Nephron (organoid): Measurements from ENCODE around the gene FCER1A.

Experiments
- H3K27ac Mint-ChIP-seq, 3 experiments: 2 replicates each; pipeline ENCODE4 v1.8.0; 2020; ENCODE audit warnings: mixed read lengths in 3 of 3, mild to moderate bottlenecking in 2 of 3, moderate library complexity in 1 of 3
- H3K27me3 Mint-ChIP-seq: 2 replicates; pipeline ENCODE4 v1.8.0; 2021; ENCODE audit warnings: low read depth, mild to moderate bottlenecking, moderate library complexity, mixed read lengths
- H3K36me3 Mint-ChIP-seq: 2 replicates; pipeline ENCODE4 v1.8.0; 2020; ENCODE audit warnings: low read depth, mixed read lengths
- H3K4me1 Mint-ChIP-seq: 2 replicates; pipeline ENCODE4 v1.8.0; 2020; ENCODE audit warnings: mixed read lengths
- H3K4me3 Mint-ChIP-seq, 3 experiments: 2 replicates each; pipeline ENCODE4 v1.8.0; 2020; ENCODE audit warnings: mild to moderate bottlenecking in 3 of 3, mixed read lengths in 3 of 3, moderate library complexity in 2 of 3
- H3K9me3 Mint-ChIP-seq: 2 replicates; pipeline ENCODE4 v1.8.0; 2020; ENCODE audit warnings: mixed read lengths
- CTCF ChIP-seq, 3 experiments: fragments of 200-600 bp; sonication (generic); IDR thresholded peaks; one replicate each; pipeline ENCODE4 v1.5.0; 2021; ENCODE audit warnings: antibody characterized with exemption in 3 of 3; ENCODE audit not compliant: unreplicated experiment in 3 of 3

Gene FCER1A

GRCh38 chr1:159302095-159302494 lies at the start of gene FCER1A:
Gene FCER1A, plus strand, starts transcription at chr1:159302336. Its CDS starts 29 bp downstream, at chr1:159302365.
- Mint-ChIP-seq H3K4me1 (no peaks in the 10 kb centered on the region), H3K27ac (no peak within 1 kb of the TSS), H3K9me3 (no peaks in the 10 kb centered on the region), H3K4me3 (no peak within 1 kb of the TSS), H3K27me3 (no peaks in the 10 kb centered on the region), H3K36me3 (no peaks in the 10 kb centered on the region)
- TF ChIP-seq CTCF (IDR thresholded peaks at IDR 0.05; ENCODE audit: unreplicated experiment in 3 of 3): no peak

DNA sequence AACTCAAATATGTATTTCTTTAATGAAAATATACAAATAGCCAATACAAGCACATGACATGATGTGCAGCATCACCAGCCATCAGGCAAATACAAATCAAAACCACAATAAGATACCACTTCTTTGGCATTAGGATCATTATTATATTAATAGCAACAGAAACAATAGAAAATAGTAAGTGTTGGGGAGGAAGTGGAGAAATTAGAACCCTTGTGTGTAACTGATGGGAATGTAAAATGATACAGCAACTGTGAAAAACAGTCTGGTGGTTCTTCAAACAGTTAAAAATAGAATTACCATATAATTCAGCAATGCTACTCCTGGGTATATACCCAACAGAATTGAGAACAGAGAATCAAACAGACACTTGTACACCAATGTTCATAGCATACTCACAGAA lies 40.8 kb upstream of the FCER1A start:
- Mint-ChIP-seq H3K27ac (no peak overlapping the region), H3K9me3 (no peaks in the 10 kb centered on the region), H3K4me1 (no peaks in the 10 kb centered on the region), H3K4me3 (no peak overlapping the region), H3K27me3 (no peaks in the 10 kb centered on the region), H3K36me3 (no peaks in the 10 kb centered on the region)
- no peak for TF ChIP-seq CTCF (IDR thresholded peaks at IDR 0.05; ENCODE audit: unreplicated experiment in 3 of 3)

DNA sequence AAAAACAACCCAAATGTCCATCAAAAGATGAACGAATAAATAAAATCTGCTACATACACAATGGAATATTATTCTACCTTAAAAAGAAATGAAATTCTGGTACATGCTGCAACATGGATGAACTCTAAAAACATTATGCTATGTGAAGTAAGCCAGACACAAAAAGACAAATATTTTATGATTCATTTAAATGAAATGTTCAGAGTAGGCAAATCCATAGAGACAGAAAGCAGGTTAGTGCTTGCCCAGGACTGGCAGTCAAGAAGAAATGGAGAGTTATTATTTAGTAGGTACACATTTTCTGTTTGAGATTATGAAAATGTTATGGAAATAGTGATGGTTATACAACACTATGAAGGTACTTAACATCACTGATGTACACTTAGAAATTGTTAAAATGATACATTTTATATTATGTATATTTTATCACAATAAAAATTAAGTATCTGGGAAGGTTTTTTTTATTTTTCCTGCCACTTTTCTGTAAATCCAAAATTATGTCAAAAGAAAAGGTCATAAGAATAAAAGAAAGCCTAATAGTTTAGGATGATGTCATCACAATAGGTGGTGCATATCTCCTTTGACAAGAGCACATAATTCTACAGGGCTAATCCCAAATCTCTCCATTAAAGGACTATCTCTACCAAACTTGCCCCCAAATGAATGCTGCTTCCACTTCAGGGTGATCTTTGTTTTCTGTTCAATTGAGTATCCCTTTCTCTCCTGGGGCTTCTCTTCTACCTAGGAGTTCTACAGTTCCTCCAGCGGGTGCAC lies 40.2 kb upstream of the FCER1A start:
- no peak for TF ChIP-seq CTCF (IDR thresholded peaks at IDR 0.05; ENCODE audit: unreplicated experiment in 3 of 3)
- H3K27me3 Mint-ChIP-seq: no peaks in the 10 kb centered on the region
- no peak overlapping the region for H3K4me3 Mint-ChIP-seq
- no peaks in the 10 kb centered on the region for H3K4me1 Mint-ChIP-seq
- no peaks in the 10 kb centered on the region for H3K9me3 Mint-ChIP-seq
- H3K27ac Mint-ChIP-seq: no peak overlapping the region
- no peaks in the 10 kb centered on the region for H3K36me3 Mint-ChIP-seq

DNA sequence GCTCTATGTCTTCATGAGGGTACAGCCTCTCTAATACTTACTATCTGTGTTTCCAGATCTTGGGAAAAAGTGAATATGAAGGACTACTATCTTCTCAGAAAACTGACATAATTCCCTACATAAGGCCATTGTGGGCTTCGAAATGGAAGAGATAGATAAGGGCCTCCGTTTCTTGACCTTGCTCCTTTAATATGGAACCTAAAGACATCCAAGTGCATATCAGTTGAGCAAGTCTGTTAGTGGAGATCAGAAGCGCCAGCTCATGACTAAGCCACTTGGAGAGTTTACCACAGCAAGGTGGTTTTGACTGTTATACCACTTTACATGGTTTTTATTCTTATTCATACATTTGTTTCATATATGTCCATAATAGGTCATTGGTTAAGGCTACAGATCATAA lies 35.3 kb upstream of the FCER1A start:
- no peak for TF ChIP-seq CTCF (IDR thresholded peaks at IDR 0.05; ENCODE audit: unreplicated experiment in 3 of 3)
- Mint-ChIP-seq H3K9me3 (no peaks in the 10 kb centered on the region), H3K27ac (no peak overlapping the region), H3K36me3 (no peaks in the 10 kb centered on the region), H3K4me1 (no peaks in the 10 kb centered on the region), H3K4me3 (no peak overlapping the region), H3K27me3 (no peaks in the 10 kb centered on the region)

GRCh38 chr1:159274631-159275030 lies 27.5 kb upstream of the FCER1A start:
- H3K27ac Mint-ChIP-seq: no peak overlapping the region
- no peak for TF ChIP-seq CTCF (IDR thresholded peaks at IDR 0.05; ENCODE audit: unreplicated experiment in 3 of 3)
- no peaks in the 10 kb centered on the region for H3K9me3 Mint-ChIP-seq
- H3K4me1 Mint-ChIP-seq: no peaks in the 10 kb centered on the region
- H3K27me3 Mint-ChIP-seq: no peaks in the 10 kb centered on the region
- H3K4me3 Mint-ChIP-seq: no peak overlapping the region
- no peaks in the 10 kb centered on the region for H3K36me3 Mint-ChIP-seq

DNA sequence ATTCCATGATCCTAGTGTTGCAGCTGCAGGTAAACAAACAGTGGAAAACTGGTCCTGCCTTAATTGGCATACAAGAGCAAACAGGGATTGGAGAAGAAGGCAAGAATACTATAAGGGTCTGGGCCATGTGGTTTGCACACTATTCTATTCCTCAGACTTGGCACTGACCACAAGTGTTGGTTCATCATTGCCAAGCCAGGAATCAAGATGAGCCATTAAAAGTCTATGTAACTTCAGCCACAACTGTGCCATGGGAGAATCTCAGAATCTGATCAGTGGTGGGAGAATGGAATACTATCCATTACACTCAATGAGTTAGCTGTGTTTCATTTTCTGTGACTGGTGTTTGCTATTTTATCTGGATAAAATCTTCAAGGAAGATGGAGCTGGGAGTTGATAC lies 26.2 kb upstream of the FCER1A start:
- no peak overlapping the region for H3K4me3 Mint-ChIP-seq
- H3K27me3 Mint-ChIP-seq: no peaks in the 10 kb centered on the region
- no peaks in the 10 kb centered on the region for H3K9me3 Mint-ChIP-seq
- H3K36me3 Mint-ChIP-seq: no peaks in the 10 kb centered on the region
- no peak for TF ChIP-seq CTCF (IDR thresholded peaks at IDR 0.05; ENCODE audit: unreplicated experiment in 3 of 3)
- H3K4me1 Mint-ChIP-seq: no peaks in the 10 kb centered on the region
- H3K27ac Mint-ChIP-seq: no peak overlapping the region
